ENCODE measurements around the gene C17orf107. TPM values are rescaled to one million over a fixed set of nuclear protein-coding genes. Genes with fewer than 3 reads are reported as not detected.
A peak's percentile ranks its signal among the peaks of the same experiment; 100 is the strongest.

Gene C17orf107
- total and polyA plus RNA-seq, 2 experiments from 2014 or later: 3.9 to 8.8 TPM

DNA sequence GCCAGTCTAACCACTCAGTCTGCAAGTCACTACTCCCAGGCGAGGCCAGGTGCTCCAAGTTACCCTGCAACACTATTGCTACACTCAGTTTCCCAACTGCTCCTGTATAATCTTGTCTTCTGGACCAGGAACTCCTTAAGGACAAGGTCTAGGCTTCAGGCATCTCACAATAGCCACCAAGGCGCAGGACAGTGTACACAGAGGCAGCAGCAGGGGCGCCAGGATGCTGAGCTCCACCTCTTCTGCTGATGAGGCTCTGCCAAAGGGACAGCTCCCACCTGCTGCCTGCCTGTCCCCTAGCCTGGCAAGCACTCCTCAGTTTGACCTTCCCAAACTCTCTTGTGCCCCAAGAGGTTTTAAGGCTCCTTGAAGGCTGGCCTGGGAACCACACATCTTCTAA is 37.1 kb downstream of the C17orf107 start:
- peaks cover 11% of the 10 kb centered on the region for H3F3A ChIP-seq (ENCODE audit: insufficient read depth)
- no peak overlapping the region for H3K4me3 ChIP-seq
- no peaks in the 10 kb centered on the region for H4K20me1 ChIP-seq (ENCODE audit: insufficient read depth)
- no peak overlapping the region for H2AFZ ChIP-seq
- H3K4me1 ChIP-seq (ENCODE audit: insufficient read depth): peaks cover 7% of the 10 kb centered on the region; the same call in 1 of the 2 replicates
- no peak overlapping the region for H3K27ac ChIP-seq
- no peaks in the 10 kb centered on the region for H3K36me3 ChIP-seq (ENCODE audit: low read depth)
- 96 to 98% methylated on average over 3 of the region's 3 CpGs for WGBS, 2 experiments (ENCODE audit: low coverage in 1 of 2, low lambda C conversion rate in 2 of 2, missing lambda C conversion rate in 2 of 2)
- in situ Hi-C loops (cut with MboI): no loop called here
- DNase-seq: no peak
- TF ChIP-seq EZH2phosphoT487 (IDR thresholded peaks at IDR 0.05; ENCODE audit: insufficient read depth, low read depth) (no peak), EZH2 (IDR thresholded peaks at IDR 0.05; ENCODE audit: insufficient read depth, poor library complexity, severe bottlenecking) (no peak)
- H3K4me2 ChIP-seq (ENCODE audit: unreplicated experiment): no peak overlapping the region
- H3K79me2 ChIP-seq (ENCODE audit: insufficient read depth): peaks cover 27% of the 10 kb centered on the region
- H3K9me3 ChIP-seq (ENCODE audit: low read depth): no peaks in the 10 kb centered on the region
- no peak overlapping the region for H3K9ac ChIP-seq
- no peaks in the 10 kb centered on the region for H3K27me3 ChIP-seq (replicated peaks; ENCODE audit: insufficient read depth)
- H3K9me2 ChIP-seq (ENCODE audit: insufficient read depth): no peaks in the 10 kb centered on the region

DNA sequence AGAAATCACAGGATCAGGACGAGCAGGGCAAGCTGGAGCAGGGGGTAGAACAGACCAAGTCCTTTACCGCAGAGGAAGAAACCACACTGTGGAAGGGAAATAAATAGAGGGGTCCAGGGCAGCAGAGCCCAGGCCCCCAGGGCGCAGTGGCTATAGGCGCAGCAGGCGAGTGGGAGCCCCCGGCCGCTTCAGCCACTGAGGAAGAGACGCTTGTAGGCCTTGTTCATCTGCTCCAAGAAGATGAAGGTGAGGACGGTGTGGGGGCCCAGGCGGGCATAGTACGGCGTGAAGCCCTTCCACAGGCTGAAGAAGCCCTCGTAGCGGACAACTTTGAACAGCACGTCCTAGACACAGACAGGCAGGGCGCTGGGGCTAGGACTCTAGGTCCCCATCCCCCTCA is 38.2 kb downstream of the C17orf107 start:
- no peak overlapping the region for H3K27ac ChIP-seq
- H3K79me2 ChIP-seq (ENCODE audit: insufficient read depth): peaks cover 38% of the 10 kb centered on the region
- in situ Hi-C loops (cut with MboI): no loop called here
- peaks cover 20% of the 10 kb centered on the region for H3F3A ChIP-seq (ENCODE audit: insufficient read depth)
- no peaks in the 10 kb centered on the region for H3K27me3 ChIP-seq (replicated peaks; ENCODE audit: insufficient read depth)
- no peak overlapping the region for H2AFZ ChIP-seq
- DNase-seq: no peak
- no peak overlapping the region for H3K4me3 ChIP-seq
- H3K36me3 ChIP-seq (ENCODE audit: low read depth): no peaks in the 10 kb centered on the region
- H3K9me2 ChIP-seq (ENCODE audit: insufficient read depth): no peaks in the 10 kb centered on the region
- 96% methylated on average over 16 of the region's 16 CpGs for WGBS, 2 experiments (ENCODE audit: low coverage in 1 of 2, low lambda C conversion rate in 2 of 2, missing lambda C conversion rate in 2 of 2)
- no peak overlapping the region for H3K4me2 ChIP-seq (ENCODE audit: unreplicated experiment)
- TF ChIP-seq EZH2 (IDR thresholded peaks at IDR 0.05; ENCODE audit: insufficient read depth, poor library complexity, severe bottlenecking) (no peak), EZH2phosphoT487 (IDR thresholded peaks at IDR 0.05; ENCODE audit: insufficient read depth, low read depth) (no peak)
- peaks cover 14% of the 10 kb centered on the region; the same call in 1 of the 2 replicates for H3K4me1 ChIP-seq (ENCODE audit: insufficient read depth)
- H3K9ac ChIP-seq: no peak overlapping the region; the same call in 1 of the 2 replicates
- no peaks in the 10 kb centered on the region for H3K9me3 ChIP-seq (ENCODE audit: low read depth)
- H4K20me1 ChIP-seq (ENCODE audit: insufficient read depth): no peaks in the 10 kb centered on the region

DNA sequence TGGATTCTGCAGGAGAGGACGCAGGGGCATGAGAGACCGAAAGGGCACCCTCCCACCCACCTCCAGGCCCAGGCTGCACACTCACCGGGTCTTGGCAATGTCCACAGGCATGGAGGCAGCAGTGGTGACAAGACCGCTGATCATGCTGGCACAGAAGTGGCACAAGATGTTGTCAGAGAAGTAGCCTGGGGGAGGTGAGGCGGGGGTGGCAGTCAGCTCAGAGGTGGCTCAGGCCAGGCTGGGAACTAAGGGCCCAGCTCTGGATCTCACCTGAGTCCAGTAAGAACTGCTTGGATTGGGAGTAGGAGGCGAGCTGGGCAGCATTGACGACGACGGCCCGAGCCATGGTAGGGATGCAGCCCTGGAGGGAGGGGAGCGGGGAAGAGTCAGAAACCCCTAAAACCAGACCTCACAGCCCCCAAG is 38.7 kb downstream of the C17orf107 start:
- TF ChIP-seq EZH2 (IDR thresholded peaks at IDR 0.05; ENCODE audit: insufficient read depth, poor library complexity, severe bottlenecking) (no peak), EZH2phosphoT487 (IDR thresholded peaks at IDR 0.05; ENCODE audit: insufficient read depth, low read depth) (no peak)
- H3K9me2 ChIP-seq (ENCODE audit: insufficient read depth): no peaks in the 10 kb centered on the region
- no peak for DNase-seq
- H3K9me3 ChIP-seq (ENCODE audit: low read depth): no peaks in the 10 kb centered on the region
- no peaks in the 10 kb centered on the region for H4K20me1 ChIP-seq (ENCODE audit: insufficient read depth)
- 80 to 81% methylated on average over 11 of the region's 11 CpGs for WGBS, 2 experiments (ENCODE audit: low coverage in 1 of 2, low lambda C conversion rate in 2 of 2, missing lambda C conversion rate in 2 of 2)
- H3K27ac ChIP-seq: no peak overlapping the region
- no peak overlapping the region for H3K4me2 ChIP-seq (ENCODE audit: unreplicated experiment)
- H2AFZ ChIP-seq: no peak overlapping the region
- peaks cover 14% of the 10 kb centered on the region; the same call in 1 of the 2 replicates for H3K4me1 ChIP-seq (ENCODE audit: insufficient read depth)
- H3K9ac ChIP-seq: peak overlapping the region; percentile 94
- H3K36me3 ChIP-seq (ENCODE audit: low read depth): no peaks in the 10 kb centered on the region
- H3K27me3 ChIP-seq (replicated peaks; ENCODE audit: insufficient read depth): no peaks in the 10 kb centered on the region
- peak overlapping the region; percentile 94; the same call in 1 of the 2 replicates for H3K4me3 ChIP-seq
- in situ Hi-C loops (cut with MboI): no loop called here
- peaks cover 43% of the 10 kb centered on the region for H3K79me2 ChIP-seq (ENCODE audit: insufficient read depth)
- H3F3A ChIP-seq (ENCODE audit: insufficient read depth): peaks cover 23% of the 10 kb centered on the region

DNA sequence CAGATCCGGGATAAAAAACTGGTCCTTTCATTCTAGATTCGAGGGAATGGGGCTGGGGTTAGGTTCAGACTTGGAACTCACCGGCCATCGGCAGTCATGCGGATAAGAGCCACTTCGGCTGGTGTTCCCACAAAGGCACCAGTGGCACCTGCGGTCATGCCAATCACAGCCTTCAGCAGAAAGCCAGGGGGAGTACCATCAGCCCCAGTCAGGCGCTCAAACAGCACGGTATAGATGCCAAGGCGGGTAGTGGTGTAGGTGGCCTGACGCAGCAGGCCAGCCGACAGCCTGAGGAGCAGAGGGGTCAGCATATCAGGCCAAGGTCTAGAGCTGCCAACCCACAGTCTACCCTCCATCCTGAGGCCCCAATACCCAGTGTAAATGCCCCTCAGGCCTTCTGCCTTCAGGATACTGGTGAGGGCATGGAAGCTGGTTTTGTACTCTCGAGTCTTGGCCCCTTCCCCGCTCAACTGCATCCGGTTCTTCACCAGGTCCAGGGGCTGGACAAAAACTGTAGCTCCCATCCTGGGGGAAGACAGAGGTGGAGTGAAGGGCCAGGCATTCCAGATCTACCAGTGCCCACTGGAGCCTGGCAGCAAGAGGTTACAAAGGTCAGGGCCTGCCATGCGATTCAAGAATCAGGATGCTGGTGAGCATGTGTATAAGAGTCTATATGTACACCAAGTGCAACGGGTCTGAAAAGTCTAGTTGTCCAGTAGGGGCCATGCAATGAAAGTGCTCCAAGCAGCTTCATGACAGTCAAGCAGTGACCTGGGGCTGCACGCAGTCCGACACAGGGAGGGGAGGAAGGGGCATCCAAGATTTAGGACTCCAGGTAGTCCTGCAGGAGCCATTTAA is 39.6 kb downstream of the C17orf107 start:
- no peak for DNase-seq
- Histone ChIP-seq H3K4me2 (ENCODE audit: unreplicated experiment) (peak overlapping the region; percentile 92), H3K36me3 (ENCODE audit: low read depth) (no peaks in the 10 kb centered on the region), H3K4me1 (ENCODE audit: insufficient read depth) (peaks cover 14% of the 10 kb centered on the region; the same call in 1 of the 2 replicates), H3K27me3 (replicated peaks; ENCODE audit: insufficient read depth) (no peaks in the 10 kb centered on the region), H2AFZ (peak overlapping the region; percentile 81), H3K4me3 (peak overlapping the region; percentile 94), H3K9me3 (ENCODE audit: low read depth) (no peaks in the 10 kb centered on the region), H3K79me2 (ENCODE audit: insufficient read depth) (peaks cover 51% of the 10 kb centered on the region), H4K20me1 (ENCODE audit: insufficient read depth) (no peaks in the 10 kb centered on the region), H3F3A (ENCODE audit: insufficient read depth) (peaks cover 31% of the 10 kb centered on the region), H3K9ac (peak overlapping the region; percentile 94), H3K9me2 (ENCODE audit: insufficient read depth) (no peaks in the 10 kb centered on the region), H3K27ac (peak overlapping the region; percentile 80)
- WGBS, 2 experiments (ENCODE audit: low coverage in 1 of 2, low lambda C conversion rate in 2 of 2, missing lambda C conversion rate in 2 of 2): 46 to 48% methylated on average over 19 of the region's 19 CpGs
- TF ChIP-seq EZH2 (IDR thresholded peaks at IDR 0.05; ENCODE audit: insufficient read depth, poor library complexity, severe bottlenecking): no peak
- TF ChIP-seq EZH2phosphoT487 (IDR thresholded peaks at IDR 0.05; ENCODE audit: insufficient read depth, low read depth): no peak
- in situ Hi-C loops (cut with MboI): no loop called here
